IMR-90 (cell line): ENCODE data around the gene FST.

Experiments used
- BHLHE40 ChIP-seq: fragments of 150-350 bp; IDR thresholded peaks from 2 replicates; pipeline ENCODE4 v1.6.1; 2016; ENCODE audit warnings: mild to moderate bottlenecking, low read depth, low read length
- CEBPB ChIP-seq: IDR thresholded peaks from 2 replicates; pipeline ENCODE4 v1.6.1; 2012; ENCODE audit warnings: low read depth, low read length, improper control_type of control experiment
- CTCF ChIP-seq: conservative IDR thresholded peaks from 2 replicates; pipeline ENCODE4 v1.5.1; 2012; ENCODE audit warnings: mild to moderate bottlenecking, low read depth, low read length, improper control_type of control experiment
- ELK1 ChIP-seq: fragments of 150-350 bp; IDR thresholded peaks from 2 replicates; pipeline ENCODE4 v1.6.1; 2016; ENCODE audit warnings: low read depth, mild to moderate bottlenecking, low read length, moderate library complexity, borderline replicate concordance
- MAFK ChIP-seq: IDR thresholded peaks from 2 replicates; pipeline ENCODE4 v1.6.1; 2012; ENCODE audit warnings: low read depth, low read length, improper control_type of control experiment
- MAZ ChIP-seq: IDR thresholded peaks from 2 replicates; pipeline ENCODE4 v1.6.1; 2012; ENCODE audit warnings: low read depth, mild to moderate bottlenecking, low read length, improper control_type of control experiment, moderate library complexity, borderline replicate concordance
- POLR2A ChIP-seq: IDR thresholded peaks from 2 replicates; pipeline ENCODE4 v1.6.1; 2012; ENCODE audit warnings: mild to moderate bottlenecking, low read depth, low read length
- RFX5 ChIP-seq: IDR thresholded peaks from 2 replicates; pipeline ENCODE4 v1.8.0; 2012; ENCODE audit warnings: low read depth, mild to moderate bottlenecking, low read length, moderate library complexity
- SMC3 ChIP-seq: fragments of 150-350 bp; IDR thresholded peaks from 2 replicates; pipeline ENCODE4 v1.6.1; 2016; ENCODE audit warnings: low read depth, mild to moderate bottlenecking, antibody characterized with exemption, low read length, moderate library complexity

GRCh38 chr5:53490747-53491146 is 10.3 kb downstream of the FST start:
- TF ChIP-seq CTCF (no peak), POLR2A (no peak), MAZ (no peak), RFX5 (no peak), BHLHE40 (no peak), CEBPB (0 out of 2 replicates have a peak, but pooled peaks have one; percentile 31), ELK1 (no peak), MAFK (no peak), SMC3 (no peak)
